ENCODE results near the gene FKBP10.
"Not testable (repeated sequence)": the region's sequence is repeated elsewhere in the genome, so short reads cannot be mapped to it uniquely, and the experiment has no call there.

FKBP10 gene, protein sequence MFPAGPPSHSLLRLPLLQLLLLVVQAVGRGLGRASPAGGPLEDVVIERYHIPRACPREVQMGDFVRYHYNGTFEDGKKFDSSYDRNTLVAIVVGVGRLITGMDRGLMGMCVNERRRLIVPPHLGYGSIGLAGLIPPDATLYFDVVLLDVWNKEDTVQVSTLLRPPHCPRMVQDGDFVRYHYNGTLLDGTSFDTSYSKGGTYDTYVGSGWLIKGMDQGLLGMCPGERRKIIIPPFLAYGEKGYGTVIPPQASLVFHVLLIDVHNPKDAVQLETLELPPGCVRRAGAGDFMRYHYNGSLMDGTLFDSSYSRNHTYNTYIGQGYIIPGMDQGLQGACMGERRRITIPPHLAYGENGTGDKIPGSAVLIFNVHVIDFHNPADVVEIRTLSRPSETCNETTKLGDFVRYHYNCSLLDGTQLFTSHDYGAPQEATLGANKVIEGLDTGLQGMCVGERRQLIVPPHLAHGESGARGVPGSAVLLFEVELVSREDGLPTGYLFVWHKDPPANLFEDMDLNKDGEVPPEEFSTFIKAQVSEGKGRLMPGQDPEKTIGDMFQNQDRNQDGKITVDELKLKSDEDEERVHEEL

GRCh38 chr17:41812381-41813151, at the start of gene FKBP10:
FKBP10 (plus strand) TSS chr17:41813004; CDS start chr17:41813035, 31 bp downstream.
- DNase-seq, result peak; percentile 22

GRCh38 chr17:41763327-41763726, 49.5 kb upstream of the FKBP10 start:
- DNase-seq, result no peak

DNA sequence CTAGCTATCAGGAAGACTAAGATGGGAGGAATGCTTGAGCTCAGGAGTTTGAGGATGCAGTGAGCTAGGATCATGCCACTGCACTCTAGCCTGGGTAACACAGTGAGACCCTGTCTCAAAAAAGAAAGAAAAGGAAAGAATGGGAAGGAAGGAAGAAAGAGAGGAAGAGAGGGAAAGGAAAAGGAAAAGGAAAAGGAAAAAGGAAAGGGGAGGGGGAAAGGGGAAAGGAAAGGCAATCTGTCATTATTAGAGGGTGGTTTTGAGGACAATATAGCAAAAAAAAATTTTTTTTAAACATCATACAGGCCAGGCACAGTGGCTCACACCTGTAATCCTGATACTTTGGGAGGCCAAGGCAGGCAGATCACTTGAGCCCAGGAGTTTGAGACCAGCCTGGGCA, 46.7 kb upstream of the FKBP10 start:
- no peak for DNase-seq

- no peak for DNase-seq
Measured at GRCh38 chr17:41767324-41768042, 45.3 kb upstream of the FKBP10 start.

GRCh38 chr17:41768682-41769288, 44.0 kb upstream of the FKBP10 start:
- no peak for DNase-seq

- DNase-seq, result no peak
Measured at GRCh38 chr17:41769346-41769862, 43.4 kb upstream of the FKBP10 start.

GRCh38 chr17:41769985-41770384, 42.8 kb upstream of the FKBP10 start:
- DNase-seq, result no peak

GRCh38 chr17:41771389-41772206, 41.2 kb upstream of the FKBP10 start:
- no peak for DNase-seq

GRCh38 chr17:41772218-41772585, 40.6 kb upstream of the FKBP10 start:
- DNase-seq, result no peak

DNA sequence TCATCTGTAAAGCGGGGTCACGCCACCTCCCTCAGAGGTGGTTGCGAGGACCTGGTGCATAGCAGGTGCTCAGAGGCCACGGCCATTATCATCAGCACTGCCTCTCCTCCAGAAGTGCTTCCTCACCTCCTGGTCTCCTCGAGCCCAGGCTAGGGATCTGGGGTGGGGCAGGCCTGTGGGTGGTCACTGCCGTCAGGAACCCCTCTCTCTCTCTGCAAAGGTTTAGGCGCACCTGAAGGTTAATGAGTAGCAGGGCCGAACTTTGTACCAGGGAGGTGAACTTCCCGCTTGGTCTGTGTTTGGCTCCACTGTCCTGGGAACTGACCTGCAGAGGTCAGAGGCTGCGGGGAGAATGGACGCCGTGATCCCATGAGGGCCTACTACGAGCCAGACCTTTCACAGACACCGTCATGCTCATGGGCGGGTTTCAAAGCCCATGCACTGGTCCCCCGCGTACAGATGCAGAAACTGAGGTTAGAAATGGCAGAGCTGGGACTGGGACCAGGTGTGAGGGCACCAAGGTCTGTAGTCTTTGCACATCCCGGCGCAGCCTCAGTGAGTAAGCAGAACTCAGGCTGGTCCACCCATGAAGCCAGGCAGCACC, 40.1 kb upstream of the FKBP10 start:
- no peak for DNase-seq

DNA sequence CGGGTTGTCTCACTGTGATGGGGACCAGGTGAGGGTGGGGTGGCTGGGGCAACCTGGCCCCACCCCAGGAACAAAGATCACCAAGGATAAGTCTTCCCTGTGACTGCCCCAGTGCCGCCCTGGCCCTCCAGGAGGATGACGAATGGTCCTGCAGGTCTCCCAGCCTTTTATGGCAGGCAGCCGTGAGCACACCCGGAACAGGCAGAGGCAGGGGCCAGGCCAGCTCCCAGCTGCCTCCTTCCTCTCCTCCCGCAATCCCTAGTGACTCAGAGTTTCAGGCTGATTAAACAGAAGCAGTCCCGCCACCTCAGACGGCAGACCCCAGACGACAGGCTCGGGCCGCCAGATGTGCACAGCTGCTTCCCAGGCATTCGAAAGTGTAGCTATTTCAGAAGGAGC, 39.6 kb upstream of the FKBP10 start:
- no peak for DNase-seq

DNA sequence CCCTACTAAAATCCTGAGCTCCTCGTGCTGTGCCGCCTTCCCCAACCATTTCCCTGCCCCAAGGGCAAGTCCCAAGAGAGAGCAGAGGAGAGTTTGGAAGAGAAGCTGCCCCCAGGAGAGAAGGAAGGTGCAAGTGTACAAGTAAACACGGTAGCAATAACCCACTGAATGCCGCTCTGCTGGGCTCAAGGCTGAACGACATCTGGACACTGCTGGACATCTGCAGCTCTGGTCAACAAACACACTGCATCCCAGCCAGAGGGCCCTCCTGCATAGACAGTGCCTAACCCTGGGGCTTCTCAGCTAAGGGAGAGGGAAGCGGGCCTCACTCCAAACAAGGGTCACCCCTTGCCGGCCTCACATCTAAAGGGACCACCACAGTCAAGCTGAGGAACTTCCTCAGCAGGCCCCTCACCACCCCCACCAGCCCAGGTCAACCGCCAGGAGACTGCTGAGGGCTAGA, 39.0 kb upstream of the FKBP10 start:
- DNase-seq, result no peak

DNA sequence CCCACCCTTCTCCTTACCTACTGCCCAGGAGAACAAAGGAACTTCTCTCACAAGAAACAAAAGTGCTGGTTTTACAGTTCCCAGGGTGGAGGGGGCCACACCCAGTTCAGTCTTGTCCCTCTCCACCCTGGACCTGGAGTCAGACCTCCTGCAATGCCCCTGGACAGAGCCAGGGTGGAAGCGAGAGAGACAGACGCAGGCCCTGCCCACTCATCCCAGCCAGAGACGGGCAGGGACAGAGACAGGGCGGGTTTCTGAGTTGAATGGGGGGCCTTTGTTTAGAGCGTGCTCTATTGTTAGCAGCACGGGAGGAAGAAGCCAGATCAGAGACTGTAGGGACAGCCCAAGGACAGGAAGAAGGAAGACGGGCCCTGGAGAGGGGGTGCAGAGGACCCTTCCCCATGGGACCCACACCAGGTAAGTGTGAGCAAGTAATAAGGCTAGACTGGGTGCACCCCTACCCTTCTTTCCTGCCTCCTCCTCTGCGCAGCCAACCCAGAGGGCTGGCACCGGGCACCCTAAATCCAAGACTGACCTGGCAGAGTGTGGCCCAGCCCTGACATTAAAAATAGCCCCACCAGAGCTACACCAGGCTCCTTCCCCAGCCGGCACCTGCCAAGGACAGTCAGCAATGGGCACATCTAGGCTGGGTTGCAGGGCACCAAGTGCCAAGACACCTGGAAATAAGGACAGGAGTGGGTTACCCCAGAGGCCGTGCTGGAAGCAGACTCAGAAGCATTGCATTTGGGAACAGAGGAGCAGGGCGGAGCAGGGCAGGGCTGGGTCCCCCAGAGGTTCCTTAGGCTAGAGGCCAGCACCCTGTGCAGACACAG, 37.2 kb upstream of the FKBP10 start:
- DNase-seq, result no peak

DNA sequence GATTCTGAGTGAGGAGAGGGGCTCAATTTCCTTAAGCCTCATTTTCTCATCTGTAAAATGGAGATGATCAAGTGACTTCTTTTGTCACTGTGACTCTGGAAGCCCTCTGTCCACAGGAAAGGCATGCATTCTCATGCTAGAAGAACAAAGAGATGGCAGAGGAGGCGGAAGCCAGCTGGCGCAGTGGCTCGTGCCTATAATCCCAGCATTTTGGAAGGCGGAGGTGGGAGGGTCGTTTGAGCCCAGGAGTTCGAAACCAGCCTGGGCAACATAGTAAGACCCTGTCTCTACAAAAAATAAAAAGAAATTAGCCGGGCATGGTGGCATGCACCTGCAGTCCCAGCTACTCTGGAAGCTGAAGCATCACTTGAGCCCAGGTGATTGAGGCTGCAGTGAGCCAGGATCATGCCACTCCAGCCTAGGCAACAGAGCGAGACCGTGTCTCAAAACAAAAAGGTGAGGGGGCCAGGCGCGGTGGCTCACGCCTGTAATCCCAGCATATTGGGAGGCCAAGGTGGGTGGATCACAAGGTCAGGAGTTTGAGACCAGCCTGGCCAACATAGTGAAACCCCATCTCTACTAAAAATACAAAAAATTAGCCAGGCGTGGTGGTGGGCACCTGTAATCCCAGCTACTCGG, 36.4 kb upstream of the FKBP10 start:
- DNase-seq, result not testable (repeated sequence)

DNA sequence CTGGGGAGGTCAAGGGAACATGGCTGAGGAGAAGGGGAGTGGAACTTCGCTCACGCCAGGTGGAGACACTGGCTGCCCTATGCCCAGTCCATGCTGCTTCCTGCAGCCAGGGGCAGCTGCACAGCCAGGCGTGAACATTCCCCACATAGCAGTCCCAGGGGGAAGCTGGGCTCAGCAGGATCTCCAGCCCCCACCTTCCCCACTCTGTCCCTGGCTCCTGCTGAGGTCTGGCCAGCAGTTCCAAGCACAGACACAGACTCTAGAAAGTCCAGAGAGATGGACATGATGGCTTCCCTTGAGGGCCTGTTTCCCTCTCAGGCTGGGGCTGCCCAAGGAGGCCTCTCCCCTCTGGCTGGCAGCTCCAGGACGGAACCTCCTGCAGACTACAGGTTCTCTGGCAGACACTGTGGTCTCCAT, 35.6 kb upstream of the FKBP10 start:
- no peak for DNase-seq

- no peak for DNase-seq
Measured at GRCh38 chr17:41777574-41778188, 35.1 kb upstream of the FKBP10 start.

- DNase-seq, result no peak
Measured at GRCh38 chr17:41779954-41780353, 32.9 kb upstream of the FKBP10 start.

DNA sequence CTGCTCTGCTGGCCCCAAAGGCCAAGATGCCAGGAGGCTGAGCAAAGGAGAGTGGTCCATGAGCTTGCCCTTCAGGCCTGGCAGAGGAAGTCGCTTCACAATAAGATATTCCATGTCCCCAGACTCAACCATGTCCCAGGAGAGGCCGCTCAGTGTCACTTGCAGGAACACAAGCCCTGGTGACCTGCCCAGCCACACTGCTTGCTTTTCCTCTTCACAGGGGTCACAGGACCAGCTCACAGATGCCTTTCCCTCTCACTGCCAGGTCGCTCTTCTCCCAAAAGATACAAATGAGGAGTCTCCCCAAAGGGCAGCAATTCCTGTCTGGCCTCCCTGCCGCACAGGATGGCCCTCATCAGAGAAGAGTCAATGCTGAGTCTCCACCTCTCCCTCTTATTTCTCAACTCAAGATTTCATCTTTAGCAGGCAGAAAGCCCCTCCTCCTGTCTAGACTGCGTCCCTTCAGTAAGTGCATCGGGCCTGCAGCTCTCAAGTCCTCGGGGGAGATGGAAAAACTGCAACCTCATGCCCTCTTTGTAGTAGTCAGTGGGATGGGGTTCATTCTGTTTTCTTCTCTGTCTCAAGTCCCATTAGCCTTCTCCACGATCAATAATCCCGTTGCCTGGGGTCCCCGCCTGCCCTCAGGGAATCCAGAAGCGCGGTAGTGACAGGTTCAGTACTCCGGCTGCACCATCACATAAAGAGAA, 31.2 kb upstream of the FKBP10 start:
- DNase-seq, result no peak
